Measurements from ENCODE around the gene TCTN1.
"Not testable (repeated sequence)": the region's sequence is repeated elsewhere in the genome, so short reads cannot be mapped to it uniquely, and the experiment has no call there.

The TCTN1 gene

DNA sequence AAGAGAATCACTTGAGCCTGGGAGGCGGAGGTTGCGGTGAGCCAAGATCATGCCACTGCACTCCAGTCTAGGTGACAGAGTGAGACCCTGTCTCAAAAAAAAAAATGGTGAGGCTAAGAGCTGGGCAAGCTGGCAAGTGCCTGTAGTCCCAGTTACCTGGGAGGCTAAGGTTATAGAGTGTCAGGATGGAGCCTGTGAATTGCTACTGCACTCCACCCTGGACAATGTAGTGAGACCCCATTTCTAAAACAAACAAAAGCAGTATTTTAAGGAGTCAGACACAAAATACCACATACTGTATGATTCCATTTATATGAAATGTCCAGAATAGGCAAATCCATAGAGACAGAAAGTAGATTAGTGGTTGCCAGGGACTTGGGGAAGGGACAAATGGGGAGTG, 26.8 kb upstream of the TCTN1 start:
- not testable (repeated sequence) for DNase-seq

DNA sequence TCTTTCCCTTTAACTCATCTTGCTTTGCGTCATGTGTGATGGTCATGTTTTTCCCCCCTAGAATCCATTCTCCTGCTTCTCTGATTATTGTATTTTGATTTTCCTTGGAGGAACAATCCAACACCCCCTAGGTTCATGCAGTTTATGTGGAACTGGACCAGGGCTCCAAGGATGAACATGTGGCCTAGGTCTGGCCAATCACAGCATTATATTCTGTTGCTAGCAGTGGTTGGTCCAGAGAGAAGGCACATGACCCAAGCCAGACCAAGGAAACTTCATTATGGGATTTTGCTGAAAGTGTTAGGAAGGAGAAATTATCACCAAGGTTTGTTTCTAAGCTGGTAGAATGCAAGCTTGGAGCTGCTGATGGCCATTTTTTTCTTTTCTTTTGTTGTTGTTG, 23.9 kb upstream of the TCTN1 start:
- DNase-seq = no peak

DNA sequence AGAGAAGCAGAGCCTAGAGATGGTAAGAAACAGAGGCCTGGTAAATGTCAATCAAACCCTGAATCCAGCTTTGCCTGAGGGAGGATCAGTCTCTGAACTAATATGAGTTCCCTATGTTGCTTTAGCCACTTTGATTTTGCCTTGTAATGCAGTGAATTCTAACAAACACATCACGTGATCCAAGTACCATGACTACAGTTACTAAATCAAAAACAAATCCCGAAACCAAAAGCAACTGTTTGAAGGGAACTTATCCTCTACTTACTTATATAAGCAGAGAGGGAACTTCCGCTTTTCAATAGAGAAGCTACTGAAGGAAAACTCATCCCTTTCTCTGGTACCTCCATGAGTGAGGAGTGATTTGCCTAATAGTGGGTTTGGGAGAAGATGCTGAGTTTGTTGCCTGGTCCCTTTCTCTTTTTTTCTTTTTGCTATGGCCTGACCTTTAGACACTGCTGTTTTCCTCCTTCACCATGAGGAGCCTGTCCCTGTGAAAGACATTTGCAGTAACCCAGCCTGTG, 23.1 kb upstream of the TCTN1 start:
- no peak for DNase-seq

DNA sequence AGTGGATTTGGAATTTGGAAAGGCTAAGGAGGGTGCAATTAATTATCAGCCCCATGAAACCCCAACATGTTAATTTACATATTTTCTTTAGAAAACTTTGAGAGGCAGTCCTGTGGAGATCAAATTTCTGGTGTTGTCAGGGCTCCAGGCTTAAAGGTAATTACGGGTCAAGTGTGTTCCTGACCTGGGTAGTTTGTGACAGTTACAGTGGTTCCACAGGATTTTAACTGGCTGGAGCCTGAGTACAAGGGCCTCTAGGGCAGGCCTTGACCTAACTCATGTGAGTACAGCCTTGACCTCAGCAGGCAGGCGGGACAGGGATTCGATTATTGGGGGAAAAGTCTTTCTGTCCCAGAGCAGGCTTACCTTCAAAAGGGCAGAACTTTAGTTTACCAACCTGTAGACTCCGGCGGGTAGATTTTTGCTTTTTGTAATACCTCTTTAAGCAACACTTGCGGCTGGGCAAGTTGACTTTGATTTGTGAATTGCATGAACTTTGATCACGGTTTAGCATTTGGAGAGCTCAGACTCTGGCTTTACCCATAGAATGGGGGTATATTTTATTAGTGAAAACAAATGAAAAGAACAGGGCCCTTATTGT, 22.4 kb upstream of the TCTN1 start:
- no peak for DNase-seq

DNA sequence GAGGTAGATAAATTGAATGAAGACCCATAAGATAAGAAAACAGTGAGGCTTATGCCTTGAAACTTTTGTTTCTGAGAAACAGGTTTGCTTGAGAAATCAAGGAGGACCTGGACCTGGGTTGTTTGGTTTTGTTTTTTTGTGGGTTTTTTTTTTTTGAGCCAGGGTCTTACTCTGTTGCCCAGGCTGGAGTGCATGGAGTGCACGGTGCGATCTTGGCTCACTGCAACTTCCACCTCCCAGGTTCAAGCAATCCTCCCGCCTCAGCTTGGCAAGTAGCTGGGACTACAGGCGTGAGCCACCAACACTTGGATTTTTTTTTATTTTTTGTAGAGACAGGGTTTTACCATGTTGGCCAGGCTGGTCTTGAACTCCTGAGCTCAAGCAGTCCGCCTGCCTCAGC, 21.9 kb upstream of the TCTN1 start:
- no peak for DNase-seq

DNA sequence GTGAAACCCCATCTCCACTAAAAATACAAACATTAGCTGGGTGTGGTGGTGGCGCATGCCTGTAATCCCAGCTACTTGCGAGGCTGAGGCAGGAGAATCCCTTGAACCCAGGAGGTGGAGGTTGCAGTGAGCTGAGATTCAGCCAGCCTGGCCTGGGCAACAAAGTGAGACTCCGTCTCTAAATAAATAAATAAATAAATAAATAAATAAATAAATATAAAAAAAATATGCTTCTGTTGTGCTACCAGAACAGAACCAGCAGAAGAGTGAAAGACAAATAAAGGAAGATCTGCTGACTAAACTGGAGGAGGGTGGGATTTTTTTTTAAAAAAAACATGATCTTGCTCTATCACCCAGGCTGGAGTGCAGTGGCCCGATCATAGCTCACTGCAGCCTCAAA, 21.0 kb upstream of the TCTN1 start:
- not testable (repeated sequence) for DNase-seq

DNA sequence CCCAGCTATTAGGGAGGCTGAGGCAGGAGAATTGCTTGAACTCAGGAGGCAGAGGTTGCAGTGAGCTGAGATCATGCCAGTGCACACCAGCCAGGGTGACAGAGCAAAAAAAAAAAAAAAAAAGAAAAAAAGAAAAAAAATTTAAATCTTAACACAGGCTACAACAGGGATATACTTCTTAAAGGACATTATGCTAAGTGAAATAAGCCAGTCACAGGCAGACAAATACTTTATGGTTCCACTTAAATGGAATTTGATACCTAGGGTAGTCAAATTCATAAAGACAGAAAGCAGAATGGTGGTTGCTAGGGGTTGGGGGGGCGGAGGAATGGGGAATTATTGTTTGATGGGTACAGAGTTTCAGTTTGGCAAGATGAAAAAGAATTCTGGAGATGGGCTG, 16.0 kb upstream of the TCTN1 start:
- no peak for DNase-seq

DNA sequence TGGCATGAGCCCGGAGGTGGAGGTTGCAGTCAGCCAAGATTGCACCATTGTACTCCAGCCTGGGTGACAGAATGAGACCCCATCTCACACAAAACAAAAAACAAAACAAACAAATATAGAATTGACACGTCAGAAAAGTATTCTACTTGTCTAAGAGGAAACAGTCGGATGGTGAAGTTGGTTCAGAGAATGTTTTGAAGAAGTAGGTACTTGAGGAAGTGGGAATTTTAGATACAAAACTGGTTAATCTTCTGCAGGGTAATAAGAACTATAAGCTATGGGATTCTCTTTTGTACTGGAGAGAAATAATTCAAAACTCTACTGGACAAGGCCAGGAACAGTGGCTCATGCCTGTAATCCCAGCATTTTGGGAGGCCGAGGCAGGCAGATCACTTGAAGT, 14.6 kb upstream of the TCTN1 start:
- no peak for DNase-seq

DNA sequence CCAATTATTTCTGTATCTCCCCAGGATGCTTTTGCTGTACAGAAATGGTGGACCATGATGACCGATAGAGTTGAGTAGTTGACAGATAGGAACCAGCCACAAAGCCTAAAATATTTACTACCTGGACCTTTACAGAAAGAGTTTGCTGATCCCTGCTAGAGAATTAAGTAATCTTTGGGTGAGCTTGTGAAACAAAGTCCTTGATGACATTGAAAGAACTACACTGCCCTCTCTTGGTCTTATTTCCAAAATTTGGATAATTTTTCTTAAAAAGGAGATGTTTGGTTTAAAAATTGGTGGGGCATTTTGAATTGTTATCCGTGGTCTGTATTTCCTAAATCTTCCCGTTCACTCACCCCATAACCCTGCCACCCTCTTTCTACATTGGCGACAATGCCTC, 13.7 kb upstream of the TCTN1 start:
- DNase-seq = no peak

DNA sequence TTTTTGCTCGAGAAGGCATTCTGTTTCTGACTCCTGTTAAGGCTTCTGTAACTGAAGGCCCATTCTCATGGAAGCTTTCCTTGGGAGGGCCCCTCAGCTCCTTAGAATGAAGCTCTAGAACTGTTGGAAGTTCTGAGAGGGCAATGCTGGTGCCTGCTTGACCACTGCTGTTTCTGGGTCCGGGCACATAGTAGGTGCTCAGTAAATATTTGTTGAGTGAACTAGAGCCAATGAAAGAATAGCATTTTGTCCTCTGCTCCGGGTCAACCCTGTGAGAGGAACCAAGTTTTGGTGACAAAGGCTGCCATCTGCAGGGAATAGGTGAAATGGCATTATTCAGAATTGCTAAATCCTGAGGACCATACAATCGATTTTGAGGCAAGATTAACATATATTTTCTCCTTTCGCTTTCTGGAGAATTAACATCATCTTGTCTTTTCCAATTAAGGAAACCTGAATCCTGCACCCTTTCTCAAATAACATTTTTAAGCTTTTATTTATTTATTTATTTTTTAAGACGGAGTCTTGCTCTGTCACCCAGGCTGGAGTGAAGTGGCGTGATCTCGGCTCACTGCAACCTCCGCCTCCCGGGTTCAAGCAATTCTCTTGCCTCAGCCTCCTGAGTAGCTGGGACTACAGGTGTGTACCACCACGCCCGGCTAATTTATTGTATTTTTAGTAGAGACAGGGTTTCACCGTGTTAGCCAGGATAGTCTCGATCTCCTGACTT, 11.7 kb upstream of the TCTN1 start:
- not testable (repeated sequence) for DNase-seq

DNA sequence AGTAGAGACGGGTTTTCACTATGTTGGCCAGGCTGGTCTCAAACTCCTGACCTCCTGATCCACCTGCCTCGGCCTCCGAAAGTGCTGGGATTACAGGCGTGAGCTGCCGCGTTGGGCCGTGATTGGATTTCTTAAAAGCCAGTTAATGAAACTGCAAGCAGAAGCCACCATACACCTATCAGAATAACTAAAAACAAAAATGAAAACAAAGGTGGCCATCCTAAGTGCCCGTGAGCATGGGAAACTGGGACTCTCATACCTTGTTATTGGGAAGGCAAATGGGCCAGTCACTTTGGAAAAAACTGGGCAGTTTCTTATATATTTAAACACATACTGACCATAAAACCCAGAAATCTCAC, 7.7 kb upstream of the TCTN1 start:
- no peak for DNase-seq

DNA sequence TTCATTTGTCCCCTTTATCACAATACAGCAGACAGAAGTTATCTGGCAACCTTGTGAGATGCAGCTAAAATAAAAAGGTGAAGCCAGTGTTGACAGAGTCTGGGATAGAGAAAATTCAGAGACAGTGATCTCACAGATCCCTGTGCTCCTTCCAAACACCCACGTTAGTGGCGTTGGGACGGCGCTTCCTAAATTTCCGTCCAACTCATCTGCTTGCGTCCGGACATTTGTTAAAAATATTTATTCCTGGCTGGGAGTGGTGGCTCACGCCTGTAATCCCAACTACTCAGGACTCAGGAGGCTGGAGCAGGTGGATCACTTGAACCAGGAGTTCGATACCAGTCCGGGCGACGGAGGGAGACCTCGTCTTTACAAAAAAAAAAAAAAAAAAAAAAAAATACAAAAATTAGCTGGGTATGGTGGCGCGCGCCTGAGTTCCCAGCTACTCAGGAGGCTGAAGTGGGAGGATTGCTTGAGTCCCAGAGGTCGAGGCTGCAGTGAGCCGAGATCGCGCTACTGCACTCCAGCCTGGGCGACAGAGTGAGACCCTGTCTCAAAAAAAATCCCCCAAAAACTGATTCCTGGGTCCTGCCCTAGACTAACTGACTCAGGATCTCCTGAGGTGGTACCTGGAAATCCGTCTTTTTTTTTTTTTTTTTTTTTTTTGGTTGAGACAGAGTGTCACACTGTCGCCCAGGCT, 708 bp upstream of the TCTN1 start:
- no peak for DNase-seq

DNA sequence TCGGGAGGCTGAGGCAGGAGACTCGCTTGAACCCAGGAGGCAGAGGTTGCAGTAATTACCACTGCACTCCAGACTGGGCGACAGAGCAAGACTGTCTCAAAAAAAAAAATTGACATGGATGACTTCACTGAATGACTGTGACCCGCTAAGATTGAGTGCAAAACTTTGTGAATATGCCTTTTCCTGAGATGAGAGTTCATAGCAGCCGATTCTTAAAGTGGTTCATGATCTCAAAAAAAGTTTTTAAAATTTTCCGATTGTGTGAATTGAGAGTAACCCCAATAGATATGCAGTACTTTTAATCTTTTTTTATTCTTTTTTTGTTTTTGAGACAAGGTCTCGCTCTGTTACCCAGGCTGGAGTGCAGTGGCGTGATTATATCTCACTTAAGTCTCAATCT, 1.2 kb downstream of the TCTN1 start:
- no peak for DNase-seq

DNA sequence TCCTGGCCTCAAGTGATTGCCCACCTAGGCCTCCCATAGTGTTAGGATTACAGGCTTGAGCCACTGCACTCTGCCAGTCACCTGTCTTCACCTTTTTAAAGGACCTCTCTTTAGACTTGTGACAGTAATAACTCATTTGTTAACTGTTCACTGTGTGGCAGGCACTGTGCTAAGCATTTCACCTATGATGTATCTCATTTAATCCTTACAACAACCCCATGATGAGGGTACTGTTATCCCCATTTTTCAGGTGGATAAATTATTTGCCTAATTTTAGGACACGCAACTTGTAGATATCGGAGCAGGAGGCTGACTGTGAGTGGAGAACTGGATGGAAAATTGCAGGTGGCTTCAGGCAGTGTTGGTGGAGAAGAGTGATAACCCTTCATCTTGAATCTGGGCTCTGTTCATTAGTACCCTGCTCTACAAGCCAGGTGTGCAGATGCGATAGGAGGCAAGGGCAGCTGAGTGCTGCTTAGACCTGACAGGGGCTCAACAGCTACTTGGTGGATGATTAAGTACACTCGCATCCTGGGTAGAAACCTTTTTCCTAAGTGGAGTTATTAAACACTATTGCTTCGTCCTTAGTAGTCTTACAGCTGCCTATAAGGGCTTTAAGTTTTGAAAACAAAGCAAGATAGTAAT, 2.7 kb downstream of the TCTN1 start:
- DNase-seq = no peak

DNA sequence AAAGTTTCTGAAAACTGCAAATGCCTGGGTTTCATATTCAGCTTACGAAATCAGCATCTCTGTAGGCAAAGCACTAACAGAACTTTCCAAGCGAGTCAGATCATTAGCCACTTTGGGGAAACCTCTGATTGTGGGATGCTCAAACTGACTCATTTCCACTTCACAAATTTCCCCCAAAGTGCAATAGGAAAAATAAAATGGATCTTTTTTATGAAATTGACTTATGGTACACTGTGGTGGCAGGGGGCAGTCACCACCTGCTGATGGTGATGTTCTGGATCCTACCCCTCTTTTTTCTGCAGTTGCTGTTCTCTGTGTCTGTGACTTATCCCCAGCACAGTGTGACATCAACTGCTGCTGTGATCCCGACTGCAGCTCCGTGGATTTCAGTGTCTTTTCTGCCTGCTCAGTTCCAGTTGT, 5.6 kb downstream of the TCTN1 start:
- no peak for DNase-seq

DNA sequence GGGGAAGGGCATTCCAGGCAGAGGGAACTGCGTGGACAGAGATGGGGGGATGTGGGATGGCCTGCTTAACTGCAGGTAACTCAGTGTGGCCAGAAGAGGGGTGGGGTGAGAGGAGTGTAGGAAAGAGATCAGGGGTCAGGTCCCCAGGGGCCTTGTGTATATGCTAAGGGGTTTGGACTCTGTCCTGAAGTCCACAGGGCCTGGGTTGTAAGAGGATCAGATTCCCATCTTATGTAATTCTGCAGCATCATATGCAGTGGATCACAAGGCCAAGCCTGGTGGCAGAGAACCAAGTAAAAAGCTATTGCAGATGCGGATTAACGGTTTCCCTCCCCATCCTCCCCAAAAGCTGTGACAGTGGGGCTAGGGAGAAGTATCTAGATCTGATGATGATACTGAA, 8.7 kb downstream of the TCTN1 start:
- no peak for DNase-seq

DNA sequence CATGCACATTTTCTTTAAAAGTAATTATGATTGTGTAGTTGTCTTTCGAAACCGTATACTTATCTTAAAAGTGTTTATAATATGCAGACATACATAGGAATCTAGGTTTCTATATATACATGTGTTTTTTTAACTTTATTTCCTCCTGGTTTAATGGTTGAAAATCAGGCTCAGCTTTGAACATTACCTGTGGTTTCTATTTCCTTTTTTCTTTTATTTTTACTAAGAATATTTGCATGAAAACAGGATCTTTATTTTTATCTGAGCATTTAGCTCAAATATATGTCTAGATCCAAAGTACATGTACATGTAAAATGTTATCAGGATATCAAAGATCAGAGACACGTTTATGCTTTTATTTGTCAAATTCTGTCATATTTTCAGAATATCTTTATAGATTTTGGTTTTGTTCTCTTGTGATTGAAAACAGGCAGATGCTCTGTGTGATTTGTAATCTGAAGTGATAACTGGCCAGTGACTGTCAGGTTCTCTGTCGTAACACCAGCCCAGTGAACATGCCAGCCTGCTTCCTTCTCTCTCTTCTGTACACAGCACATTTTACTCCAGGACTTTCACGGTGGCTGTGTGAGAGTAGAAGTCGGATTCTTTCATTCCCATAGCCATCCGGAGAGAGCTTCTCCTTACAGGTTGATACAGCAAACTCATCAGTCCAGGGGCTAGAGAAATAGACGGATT, 13.7 kb downstream of the TCTN1 start:
- DNase-seq = no peak

DNA sequence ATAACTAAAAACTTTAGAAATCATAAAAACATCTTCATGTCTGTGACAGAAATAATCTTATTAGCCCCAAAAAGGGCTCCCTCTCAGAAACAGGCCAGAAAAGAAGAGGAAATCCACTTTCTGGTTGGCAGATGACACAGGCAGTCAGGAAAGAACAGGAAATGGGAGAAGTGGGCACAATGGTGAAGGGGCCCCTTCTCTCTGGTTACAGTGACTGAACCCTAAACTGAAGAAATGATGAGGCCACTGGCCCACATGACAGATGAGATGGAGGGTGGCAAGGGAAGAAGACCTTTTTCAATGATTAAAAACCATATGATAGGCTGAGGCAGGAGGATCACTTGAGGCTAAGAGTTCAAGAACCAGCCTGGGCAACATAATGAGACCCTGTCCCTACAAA, 21.1 kb downstream of the TCTN1 start:
- no peak for DNase-seq

DNA sequence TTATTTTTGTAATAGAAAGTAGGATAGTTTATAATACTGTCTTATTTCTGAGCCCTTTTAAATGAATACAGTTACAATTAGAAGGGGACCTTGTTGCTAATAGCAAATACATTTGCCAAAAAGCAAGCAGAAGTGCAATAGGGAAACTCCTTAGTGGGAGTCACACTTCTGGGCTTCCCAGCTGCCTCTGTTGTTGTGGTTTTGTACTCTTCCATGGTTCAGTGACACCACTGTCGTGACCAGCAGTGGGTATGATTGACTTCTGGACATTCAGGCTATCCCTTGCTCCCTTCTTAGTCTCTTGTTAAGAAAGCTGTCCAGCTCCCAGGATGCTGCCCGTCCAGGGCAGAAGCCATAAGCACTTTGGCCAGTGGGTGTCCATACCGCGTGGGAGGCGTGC, 22.6 kb downstream of the TCTN1 start:
- no peak for DNase-seq

DNA sequence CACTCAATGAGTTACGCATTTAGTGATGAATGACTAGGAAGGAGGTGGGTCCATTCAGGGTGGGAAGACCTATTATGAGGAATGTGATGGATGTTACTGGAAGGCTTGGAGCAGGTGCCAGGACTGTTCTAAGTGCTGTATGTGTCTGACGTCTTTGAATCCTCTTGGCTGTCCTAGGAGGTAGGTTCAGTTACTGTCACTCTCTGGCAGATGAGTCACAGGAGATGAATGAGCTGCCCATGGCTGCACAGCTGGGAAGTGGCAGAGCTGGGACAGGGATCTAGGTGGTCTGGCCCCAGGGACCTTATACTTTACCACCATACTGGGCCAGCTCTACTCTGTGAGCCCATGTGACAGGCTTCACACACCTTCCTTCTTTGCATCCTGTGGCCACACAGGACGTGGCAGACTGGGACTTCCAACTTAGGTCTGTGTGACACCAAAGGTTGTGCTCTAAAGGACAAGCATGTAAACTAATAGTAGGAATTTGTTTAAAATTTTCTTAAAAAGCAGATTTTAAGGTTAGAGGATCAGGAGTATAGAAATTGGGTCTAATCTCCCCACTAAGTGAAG, 24.0 kb downstream of the TCTN1 start:
- DNase-seq = no peak

DNA sequence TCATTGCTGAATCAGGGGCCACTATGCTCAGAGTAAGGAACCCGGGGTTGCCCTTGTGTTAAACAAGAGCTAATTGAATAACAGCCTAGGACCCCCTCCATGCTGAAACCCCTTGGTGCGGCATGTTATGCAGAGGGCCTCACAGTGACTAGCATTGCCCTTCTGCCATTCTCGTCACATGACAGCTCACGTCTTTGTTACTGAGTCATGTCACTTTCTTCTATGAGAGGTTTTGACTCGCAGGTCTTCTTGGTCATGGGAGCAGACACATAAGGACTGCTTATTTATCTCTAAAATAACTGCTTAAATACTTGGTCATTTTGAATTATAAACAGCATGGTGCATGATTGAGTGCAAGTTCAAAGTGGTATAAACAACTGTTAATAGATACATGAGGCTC, 24.9 kb downstream of the TCTN1 start:
- no peak for DNase-seq

DNA sequence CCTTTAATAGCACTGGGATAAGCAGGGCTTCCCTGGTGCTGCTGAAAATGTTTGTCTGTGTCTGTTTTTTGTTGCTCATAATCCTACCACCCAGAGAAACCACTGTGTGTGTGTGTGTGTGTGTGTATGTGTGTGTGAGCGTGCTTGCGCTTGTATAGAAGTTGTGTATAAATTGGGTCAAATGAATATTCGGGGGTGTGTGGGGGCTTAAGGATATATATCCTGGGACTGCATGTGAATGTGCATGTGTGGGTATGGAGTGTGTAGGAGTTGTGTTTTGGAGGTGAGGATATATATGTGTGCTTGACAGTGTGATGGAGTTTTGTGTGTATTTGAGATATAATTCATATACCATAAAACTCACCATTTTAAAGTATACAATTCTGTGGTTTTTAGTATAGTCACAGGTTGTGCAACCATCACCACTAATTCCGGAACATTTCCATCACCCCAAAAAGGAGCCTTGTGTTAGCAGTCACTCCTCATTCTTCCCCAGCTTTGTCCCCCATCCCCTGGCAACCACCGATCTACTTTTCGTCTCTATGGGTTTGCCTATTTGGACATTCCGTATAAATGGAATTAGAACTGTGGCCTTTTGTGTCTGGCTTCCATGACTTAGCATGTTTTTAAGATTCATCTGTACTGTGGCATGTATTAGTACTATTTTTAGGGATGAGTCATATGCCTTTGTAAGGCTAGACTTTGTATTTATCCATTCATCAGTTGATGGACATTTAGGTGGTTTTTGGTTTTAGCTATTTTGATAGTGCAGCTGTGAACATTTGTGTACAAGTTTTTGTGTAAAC, 25.6 kb downstream of the TCTN1 start:
- no peak for DNase-seq

All from activated naive CD4-positive, alpha-beta T cell (primary cell).